ENCODE measurements around the gene TBCA. TPM values are rescaled to one million over a fixed set of nuclear protein-coding genes. Genes with fewer than 3 reads are reported as not detected.

The TBCA gene
- total and polyA plus RNA-seq, 2 experiments from 2014 or later = 117 to 814 TPM

GRCh38 chr5:77670526-77670925, 105.6 kb downstream of the TBCA start:
- no peak for DNase-seq (ENCODE audit: low spot score)
- H3K79me2 ChIP-seq (replicated peaks; ENCODE audit: insufficient read depth) = no peaks in the 10 kb centered on the region
- no peak overlapping the region for H3K27ac ChIP-seq (ENCODE audit: low read depth)
- no peak overlapping the region for H3K4me2 ChIP-seq
- Mint-ChIP-seq H3K4me3 (no peak overlapping the region), H3K9me3 (peaks cover 4% of the 10 kb centered on the region; the same call in 2 of the 3 replicates), H3K27me3 (ENCODE audit: insufficient read depth, low read depth, poor library complexity) (no peaks in the 10 kb centered on the region), H3K27ac (no peak overlapping the region), H3K4me1 (no peaks in the 10 kb centered on the region), H3K36me3 (ENCODE audit: low read depth) (no peaks in the 10 kb centered on the region)
- H3K27me3 ChIP-seq (ENCODE audit: insufficient read depth) = no peaks in the 10 kb centered on the region
- H3F3A ChIP-seq (replicated peaks; ENCODE audit: low read depth) = no peaks in the 10 kb centered on the region
- no peaks in the 10 kb centered on the region for H3K36me3 ChIP-seq (ENCODE audit: insufficient read depth)
- no peak overlapping the region for H3K4me3 ChIP-seq
- H2AFZ ChIP-seq = no peak overlapping the region
- TF ChIP-seq EZH2 (IDR thresholded peaks at IDR 0.05; ENCODE audit: low read depth, unreplicated experiment) (no peak), NANOG (IDR thresholded peaks at IDR 0.05; ENCODE audit: borderline replicate concordance) (no peak), CREB1 (CRISPR knock-in tag; IDR thresholded peaks at IDR 0.05; ENCODE audit: low read depth) (no peak), EZH2phosphoT487 (IDR thresholded peaks at IDR 0.05; ENCODE audit: unreplicated experiment) (no peak), ZNF331 (CRISPR knock-in tag; IDR thresholded peaks at IDR 0.05; ENCODE audit: low read depth) (no peak), JUNB (IDR thresholded peaks at IDR 0.05; ENCODE audit: unreplicated experiment) (no peak), ETS1 (IDR thresholded peaks at IDR 0.05) (no peak), STAT1 (IDR thresholded peaks at IDR 0.05; ENCODE audit: unreplicated experiment) (no peak), POLR2AphosphoS5 (IDR thresholded peaks at IDR 0.05; ENCODE audit: low read depth) (no peak), ZNF114 (CRISPR knock-in tag; IDR thresholded peaks at IDR 0.05) (no peak)
- TF ChIP-seq, protein P1, sequence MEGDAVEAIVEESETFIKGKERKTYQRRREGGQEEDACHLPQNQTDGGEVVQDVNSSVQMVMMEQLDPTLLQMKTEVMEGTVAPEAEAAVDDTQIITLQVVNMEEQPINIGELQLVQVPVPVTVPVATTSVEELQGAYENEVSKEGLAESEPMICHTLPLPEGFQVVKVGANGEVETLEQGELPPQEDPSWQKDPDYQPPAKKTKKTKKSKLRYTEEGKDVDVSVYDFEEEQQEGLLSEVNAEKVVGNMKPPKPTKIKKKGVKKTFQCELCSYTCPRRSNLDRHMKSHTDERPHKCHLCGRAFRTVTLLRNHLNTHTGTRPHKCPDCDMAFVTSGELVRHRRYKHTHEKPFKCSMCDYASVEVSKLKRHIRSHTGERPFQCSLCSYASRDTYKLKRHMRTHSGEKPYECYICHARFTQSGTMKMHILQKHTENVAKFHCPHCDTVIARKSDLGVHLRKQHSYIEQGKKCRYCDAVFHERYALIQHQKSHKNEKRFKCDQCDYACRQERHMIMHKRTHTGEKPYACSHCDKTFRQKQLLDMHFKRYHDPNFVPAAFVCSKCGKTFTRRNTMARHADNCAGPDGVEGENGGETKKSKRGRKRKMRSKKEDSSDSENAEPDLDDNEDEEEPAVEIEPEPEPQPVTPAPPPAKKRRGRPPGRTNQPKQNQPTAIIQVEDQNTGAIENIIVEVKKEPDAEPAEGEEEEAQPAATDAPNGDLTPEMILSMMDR (conservative IDR thresholded peaks at IDR 0.05; ENCODE audit: low read depth in 2 of 2) = no peak
- TF ChIP-seq, protein P2, sequence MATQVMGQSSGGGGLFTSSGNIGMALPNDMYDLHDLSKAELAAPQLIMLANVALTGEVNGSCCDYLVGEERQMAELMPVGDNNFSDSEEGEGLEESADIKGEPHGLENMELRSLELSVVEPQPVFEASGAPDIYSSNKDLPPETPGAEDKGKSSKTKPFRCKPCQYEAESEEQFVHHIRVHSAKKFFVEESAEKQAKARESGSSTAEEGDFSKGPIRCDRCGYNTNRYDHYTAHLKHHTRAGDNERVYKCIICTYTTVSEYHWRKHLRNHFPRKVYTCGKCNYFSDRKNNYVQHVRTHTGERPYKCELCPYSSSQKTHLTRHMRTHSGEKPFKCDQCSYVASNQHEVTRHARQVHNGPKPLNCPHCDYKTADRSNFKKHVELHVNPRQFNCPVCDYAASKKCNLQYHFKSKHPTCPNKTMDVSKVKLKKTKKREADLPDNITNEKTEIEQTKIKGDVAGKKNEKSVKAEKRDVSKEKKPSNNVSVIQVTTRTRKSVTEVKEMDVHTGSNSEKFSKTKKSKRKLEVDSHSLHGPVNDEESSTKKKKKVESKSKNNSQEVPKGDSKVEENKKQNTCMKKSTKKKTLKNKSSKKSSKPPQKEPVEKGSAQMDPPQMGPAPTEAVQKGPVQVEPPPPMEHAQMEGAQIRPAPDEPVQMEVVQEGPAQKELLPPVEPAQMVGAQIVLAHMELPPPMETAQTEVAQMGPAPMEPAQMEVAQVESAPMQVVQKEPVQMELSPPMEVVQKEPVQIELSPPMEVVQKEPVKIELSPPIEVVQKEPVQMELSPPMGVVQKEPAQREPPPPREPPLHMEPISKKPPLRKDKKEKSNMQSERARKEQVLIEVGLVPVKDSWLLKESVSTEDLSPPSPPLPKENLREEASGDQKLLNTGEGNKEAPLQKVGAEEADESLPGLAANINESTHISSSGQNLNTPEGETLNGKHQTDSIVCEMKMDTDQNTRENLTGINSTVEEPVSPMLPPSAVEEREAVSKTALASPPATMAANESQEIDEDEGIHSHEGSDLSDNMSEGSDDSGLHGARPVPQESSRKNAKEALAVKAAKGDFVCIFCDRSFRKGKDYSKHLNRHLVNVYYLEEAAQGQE (IDR thresholded peaks at IDR 0.05; ENCODE audit: unreplicated experiment) = no peak
- TF ChIP-seq, protein P3, sequence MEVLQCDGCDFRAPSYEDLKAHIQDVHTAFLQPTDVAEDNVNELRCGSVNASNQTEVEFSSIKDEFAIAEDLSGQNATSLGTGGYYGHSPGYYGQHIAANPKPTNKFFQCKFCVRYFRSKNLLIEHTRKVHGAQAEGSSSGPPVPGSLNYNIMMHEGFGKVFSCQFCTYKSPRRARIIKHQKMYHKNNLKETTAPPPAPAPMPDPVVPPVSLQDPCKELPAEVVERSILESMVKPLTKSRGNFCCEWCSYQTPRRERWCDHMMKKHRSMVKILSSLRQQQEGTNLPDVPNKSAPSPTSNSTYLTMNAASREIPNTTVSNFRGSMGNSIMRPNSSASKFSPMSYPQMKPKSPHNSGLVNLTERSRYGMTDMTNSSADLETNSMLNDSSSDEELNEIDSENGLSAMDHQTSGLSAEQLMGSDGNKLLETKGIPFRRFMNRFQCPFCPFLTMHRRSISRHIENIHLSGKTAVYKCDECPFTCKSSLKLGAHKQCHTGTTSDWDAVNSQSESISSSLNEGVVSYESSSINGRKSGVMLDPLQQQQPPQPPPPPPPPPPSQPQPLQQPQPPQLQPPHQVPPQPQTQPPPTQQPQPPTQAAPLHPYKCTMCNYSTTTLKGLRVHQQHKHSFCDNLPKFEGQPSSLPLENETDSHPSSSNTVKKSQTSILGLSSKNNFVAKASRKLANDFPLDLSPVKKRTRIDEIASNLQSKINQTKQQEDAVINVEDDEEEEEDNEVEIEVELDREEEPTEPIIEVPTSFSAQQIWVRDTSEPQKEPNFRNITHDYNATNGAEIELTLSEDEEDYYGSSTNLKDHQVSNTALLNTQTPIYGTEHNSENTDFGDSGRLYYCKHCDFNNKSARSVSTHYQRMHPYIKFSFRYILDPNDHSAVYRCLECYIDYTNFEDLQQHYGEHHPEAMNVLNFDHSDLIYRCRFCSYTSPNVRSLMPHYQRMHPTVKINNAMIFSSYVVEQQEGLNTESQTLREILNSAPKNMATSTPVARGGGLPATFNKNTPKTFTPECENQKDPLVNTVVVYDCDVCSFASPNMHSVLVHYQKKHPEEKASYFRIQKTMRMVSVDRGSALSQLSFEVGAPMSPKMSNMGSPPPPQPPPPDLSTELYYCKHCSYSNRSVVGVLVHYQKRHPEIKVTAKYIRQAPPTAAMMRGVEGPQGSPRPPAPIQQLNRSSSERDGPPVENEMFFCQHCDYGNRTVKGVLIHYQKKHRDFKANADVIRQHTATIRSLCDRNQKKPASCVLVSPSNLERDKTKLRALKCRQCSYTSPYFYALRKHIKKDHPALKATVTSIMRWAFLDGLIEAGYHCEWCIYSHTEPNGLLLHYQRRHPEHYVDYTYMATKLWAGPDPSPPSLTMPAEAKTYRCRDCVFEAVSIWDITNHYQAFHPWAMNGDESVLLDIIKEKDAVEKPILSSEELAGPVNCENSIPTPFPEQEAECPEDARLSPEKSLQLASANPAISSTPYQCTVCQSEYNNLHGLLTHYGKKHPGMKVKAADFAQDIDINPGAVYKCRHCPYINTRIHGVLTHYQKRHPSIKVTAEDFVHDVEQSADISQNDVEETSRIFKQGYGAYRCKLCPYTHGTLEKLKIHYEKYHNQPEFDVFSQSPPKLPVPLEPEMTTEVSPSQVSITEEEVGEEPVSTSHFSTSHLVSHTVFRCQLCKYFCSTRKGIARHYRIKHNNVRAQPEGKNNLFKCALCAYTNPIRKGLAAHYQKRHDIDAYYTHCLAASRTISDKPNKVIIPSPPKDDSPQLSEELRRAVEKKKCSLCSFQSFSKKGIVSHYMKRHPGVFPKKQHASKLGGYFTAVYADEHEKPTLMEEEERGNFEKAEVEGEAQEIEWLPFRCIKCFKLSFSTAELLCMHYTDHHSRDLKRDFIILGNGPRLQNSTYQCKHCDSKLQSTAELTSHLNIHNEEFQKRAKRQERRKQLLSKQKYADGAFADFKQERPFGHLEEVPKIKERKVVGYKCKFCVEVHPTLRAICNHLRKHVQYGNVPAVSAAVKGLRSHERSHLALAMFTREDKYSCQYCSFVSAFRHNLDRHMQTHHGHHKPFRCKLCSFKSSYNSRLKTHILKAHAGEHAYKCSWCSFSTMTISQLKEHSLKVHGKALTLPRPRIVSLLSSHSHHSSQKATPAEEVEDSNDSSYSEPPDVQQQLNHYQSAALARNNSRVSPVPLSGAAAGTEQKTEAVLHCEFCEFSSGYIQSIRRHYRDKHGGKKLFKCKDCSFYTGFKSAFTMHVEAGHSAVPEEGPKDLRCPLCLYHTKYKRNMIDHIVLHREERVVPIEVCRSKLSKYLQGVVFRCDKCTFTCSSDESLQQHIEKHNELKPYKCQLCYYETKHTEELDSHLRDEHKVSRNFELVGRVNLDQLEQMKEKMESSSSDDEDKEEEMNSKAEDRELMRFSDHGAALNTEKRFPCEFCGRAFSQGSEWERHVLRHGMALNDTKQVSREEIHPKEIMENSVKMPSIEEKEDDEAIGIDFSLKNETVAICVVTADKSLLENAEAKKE (CRISPR knock-in tag; IDR thresholded peaks at IDR 0.05) = no peak
- ATAC-seq = no peak
- H3K4me1 ChIP-seq (ENCODE audit: insufficient read depth) = no peaks in the 10 kb centered on the region
- 0 out of 2 replicates have a peak, but pooled peaks cover 3% of the 10 kb centered on the region for H4K20me1 ChIP-seq (replicated peaks; ENCODE audit: insufficient read depth)
- H3K9me2 ChIP-seq (ENCODE audit: insufficient read depth) = peaks cover 13% of the 10 kb centered on the region
